H1 (cell line): Measurements from ENCODE around the gene CD1D.

Experiments
- EZH2 ChIP-seq: fragments of 200-600 bp; sonication (generic); IDR thresholded peaks from 2 replicates; pipeline ENCODE4 v1.7.1; 2012; ENCODE audit warnings: low read depth, mild to moderate bottlenecking, moderate library complexity, low read length, inconsistent platforms; ENCODE audit not compliant: severe bottlenecking
- GABPA ChIP-seq: IDR thresholded peaks from 2 replicates; pipeline ENCODE4 v1.6.1; 2011; ENCODE audit warnings: mild to moderate bottlenecking, low read length, moderate library complexity, borderline replicate concordance; ENCODE audit not compliant: insufficient read depth
- USF2 ChIP-seq: IDR thresholded peaks from 2 replicates; pipeline ENCODE4 v1.6.1; 2011; ENCODE audit warnings: low read length, improper control_type of control experiment

- TF ChIP-seq GABPA (no peak), EZH2 (no peak), USF2 (no peak)
Observed at GRCh38 chr1:158149175-158149574, 31.5 kb upstream of the CD1D start.
